ENCODE measurements around the gene ZNF182. TPM values are rescaled to one million over a fixed set of nuclear protein-coding genes. Genes with fewer than 3 reads are reported as not detected.
A peak's percentile ranks its signal among the peaks of the same experiment; 100 is the strongest.
"Not testable (repeated sequence)": the region's sequence is repeated elsewhere in the genome, so short reads cannot be mapped to it uniquely, and the experiment has no call there.

ZNF182 gene
- polyA plus RNA-seq (2013, experiment 1 of 2) = 6.7 TPM
- 7.3 TPM for polyA plus RNA-seq (2013, experiment 2 of 2)

DNA sequence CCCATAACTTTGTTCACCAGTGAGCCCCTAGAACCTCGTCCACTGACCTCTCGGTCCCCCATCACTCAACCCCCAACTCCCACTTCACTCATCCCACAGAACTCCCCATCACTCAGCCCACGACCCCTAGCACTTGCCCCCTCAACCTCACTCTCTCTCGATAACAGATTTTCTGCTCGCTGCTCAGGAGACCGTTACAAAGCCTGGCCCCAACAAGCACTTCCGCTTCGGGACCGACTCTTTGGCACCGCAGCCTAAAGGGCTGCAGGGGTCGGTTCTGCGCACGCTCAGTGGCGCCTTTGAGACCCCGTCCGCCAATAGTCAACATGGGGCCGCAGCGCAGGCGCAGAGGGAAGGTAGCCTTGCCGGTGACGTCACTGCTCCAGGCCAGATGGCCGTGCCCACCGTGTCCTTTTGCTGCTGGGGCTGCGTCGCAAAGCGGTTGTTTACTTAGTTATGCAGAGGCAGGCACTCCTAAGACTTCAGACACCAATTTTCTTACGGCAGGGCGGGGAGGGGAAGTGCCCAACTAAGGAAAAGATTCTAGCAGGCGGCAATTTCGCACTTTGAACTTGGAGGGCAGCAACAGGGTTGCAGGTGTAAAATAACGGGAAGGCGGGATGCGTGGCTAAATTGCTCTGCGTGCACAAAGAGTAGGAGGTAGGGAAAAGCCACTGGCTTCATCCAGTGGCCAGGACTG, at the start of gene ZNF182:
TSS of gene ZNF182 (minus strand) at position 232 of the 700 bp plus-strand sequence. CDS start 1,380 bp downstream, outside the sequence.
- Histone ChIP-seq H3K27ac (ENCODE audit: low read depth, low read length, severe bottlenecking) (peak within 1 kb of the TSS; percentile 24), H3K4me1 (ENCODE audit: control insufficient read depth, insufficient read depth, low read length, poor library complexity, severe bottlenecking) (no peaks in the 10 kb centered on the region), H3K4me3 (ENCODE audit: extremely low read depth, insufficient read depth, low read length, poor library complexity, severe bottlenecking) (peak within 1 kb of the TSS; percentile 58), H3K36me3 (ENCODE audit: control insufficient read depth, insufficient read depth, low read length) (peaks cover 18% of the 10 kb centered on the region), H3K9me3 (ENCODE audit: control insufficient read depth, low read length) (no peaks in the 10 kb centered on the region)
- WGBS, 2 experiments (ENCODE audit: insufficient coverage in 2 of 2) = 0% methylated on average over 5 to 21 of the region's 34 CpGs

GRCh38 chrX:48046846-48047245, 43.1 kb upstream of the ZNF182 start:
- H3K27ac ChIP-seq (ENCODE audit: low read depth, low read length, severe bottlenecking) = peak overlapping the region; percentile 83
- H3K4me1 ChIP-seq (ENCODE audit: control insufficient read depth, insufficient read depth, low read length, poor library complexity, severe bottlenecking) = peaks cover 5% of the 10 kb centered on the region
- no peak overlapping the region for H3K4me3 ChIP-seq (ENCODE audit: extremely low read depth, insufficient read depth, low read length, poor library complexity, severe bottlenecking)
- no peaks in the 10 kb centered on the region for H3K9me3 ChIP-seq (ENCODE audit: control insufficient read depth, low read length)
- no peaks in the 10 kb centered on the region for H3K36me3 ChIP-seq (ENCODE audit: control insufficient read depth, insufficient read depth, low read length)
- WGBS, 2 experiments (ENCODE audit: insufficient coverage in 2 of 2) = 100% methylated on average over 1 of the region's 5 CpGs

- Histone ChIP-seq H3K9me3 (ENCODE audit: control insufficient read depth, low read length) (no peaks in the 10 kb centered on the region), H3K36me3 (ENCODE audit: control insufficient read depth, insufficient read depth, low read length) (no peaks in the 10 kb centered on the region), H3K27ac (ENCODE audit: low read depth, low read length, severe bottlenecking) (peak overlapping the region; percentile 83), H3K4me3 (ENCODE audit: extremely low read depth, insufficient read depth, low read length, poor library complexity, severe bottlenecking) (no peak overlapping the region), H3K4me1 (ENCODE audit: control insufficient read depth, insufficient read depth, low read length, poor library complexity, severe bottlenecking) (peaks cover 5% of the 10 kb centered on the region)
- 90% methylated on average over 3 of the region's 8 CpGs; no CpG with 5 or more reads in 1 of the 2 experiments for WGBS, 2 experiments (ENCODE audit: insufficient coverage in 2 of 2)
Measured at GRCh38 chrX:48045410-48046311, 41.9 kb upstream of the ZNF182 start.

DNA sequence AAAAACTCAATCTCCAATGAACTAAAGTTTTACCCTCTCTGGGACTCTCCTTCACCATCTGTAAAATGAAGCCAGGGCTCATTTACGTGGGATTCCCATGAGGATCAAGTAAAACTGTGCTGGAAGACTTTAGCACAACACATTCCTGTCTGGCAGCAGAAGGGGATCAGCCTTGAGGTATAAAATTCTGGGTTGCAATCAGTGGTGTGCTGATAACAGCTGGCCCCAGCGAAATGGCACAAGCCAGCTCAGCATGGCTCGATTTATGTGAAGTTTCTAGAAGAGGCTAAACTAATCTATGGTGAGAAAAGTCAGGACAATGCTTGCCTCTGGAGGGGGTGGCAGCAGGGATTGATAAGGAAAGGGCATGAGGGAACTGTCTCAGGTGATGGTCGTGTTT, 39.3 kb upstream of the ZNF182 start:
- Histone ChIP-seq H3K27ac (ENCODE audit: low read depth, low read length, severe bottlenecking) (no peak overlapping the region), H3K36me3 (ENCODE audit: control insufficient read depth, insufficient read depth, low read length) (no peaks in the 10 kb centered on the region), H3K9me3 (ENCODE audit: control insufficient read depth, low read length) (no peaks in the 10 kb centered on the region), H3K4me3 (ENCODE audit: extremely low read depth, insufficient read depth, low read length, poor library complexity, severe bottlenecking) (no peak overlapping the region), H3K4me1 (ENCODE audit: control insufficient read depth, insufficient read depth, low read length, poor library complexity, severe bottlenecking) (peaks cover 5% of the 10 kb centered on the region)
- 76 to 100% methylated on average over 2 to 3 of the region's 4 CpGs for WGBS, 2 experiments (ENCODE audit: insufficient coverage in 2 of 2)

DNA sequence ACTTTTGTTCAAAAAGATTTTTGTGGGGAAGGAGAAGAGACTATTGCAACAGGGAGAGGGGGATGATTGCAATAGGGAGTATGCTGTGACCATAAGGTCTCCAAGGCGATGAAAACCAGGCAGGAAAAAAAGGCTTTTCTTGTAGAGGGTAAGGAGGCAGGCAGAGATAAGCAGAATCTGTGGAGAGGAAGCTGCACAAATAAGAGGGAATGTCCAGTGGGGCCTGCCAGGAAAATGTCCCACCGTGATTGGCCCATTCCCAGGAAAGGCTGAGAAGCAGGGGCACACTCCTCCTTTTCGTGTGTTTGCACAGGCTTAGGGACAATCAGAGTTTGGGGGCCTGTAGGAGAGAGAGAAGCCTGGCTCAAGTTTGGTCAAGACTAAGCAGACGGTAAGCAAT, 32.1 kb upstream of the ZNF182 start:
- H3K4me3 ChIP-seq (ENCODE audit: extremely low read depth, insufficient read depth, low read length, poor library complexity, severe bottlenecking) = no peak overlapping the region
- H3K4me1 ChIP-seq (ENCODE audit: control insufficient read depth, insufficient read depth, low read length, poor library complexity, severe bottlenecking) = no peaks in the 10 kb centered on the region
- peak overlapping the region; percentile 57 for H3K27ac ChIP-seq (ENCODE audit: low read depth, low read length, severe bottlenecking)
- 85% methylated on average over 3 of the region's 4 CpGs; no CpG with 5 or more reads in 1 of the 2 experiments for WGBS, 2 experiments (ENCODE audit: insufficient coverage in 2 of 2)
- no peaks in the 10 kb centered on the region for H3K9me3 ChIP-seq (ENCODE audit: control insufficient read depth, low read length)
- no peaks in the 10 kb centered on the region for H3K36me3 ChIP-seq (ENCODE audit: control insufficient read depth, insufficient read depth, low read length)

DNA sequence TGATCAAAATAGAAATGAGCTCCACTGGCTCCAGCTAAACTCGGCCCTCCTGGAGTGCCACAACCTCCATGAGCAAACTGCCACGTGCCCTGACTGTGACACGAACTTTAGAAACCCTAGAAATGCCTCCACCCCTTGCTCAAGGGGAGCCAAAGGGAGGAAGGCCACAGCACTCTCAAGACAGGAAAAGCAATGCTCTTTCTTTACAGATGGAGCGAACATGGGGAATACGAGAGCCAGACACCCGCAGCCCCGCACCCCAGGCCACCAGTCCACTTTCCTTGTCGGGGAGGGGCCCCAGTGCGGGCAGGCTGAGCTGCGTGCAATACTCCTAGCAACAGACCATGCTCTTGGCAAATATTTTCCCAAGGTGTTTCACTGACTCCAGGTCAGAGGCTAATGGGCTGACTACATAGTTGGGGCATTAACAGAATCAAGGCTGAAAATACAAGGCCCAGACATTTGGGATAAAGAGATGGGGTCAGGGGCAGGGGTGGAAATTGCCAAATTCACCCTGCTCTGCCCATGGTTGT, 26.9 kb upstream of the ZNF182 start:
- not testable (repeated sequence) for H3K36me3 ChIP-seq (ENCODE audit: control insufficient read depth, insufficient read depth, low read length); H3K27ac ChIP-seq (ENCODE audit: low read depth, low read length, severe bottlenecking); H3K4me1 ChIP-seq (ENCODE audit: control insufficient read depth, insufficient read depth, low read length, poor library complexity, severe bottlenecking); H3K9me3 ChIP-seq (ENCODE audit: control insufficient read depth, low read length); H3K4me3 ChIP-seq (ENCODE audit: extremely low read depth, insufficient read depth, low read length, poor library complexity, severe bottlenecking)
- WGBS, 2 experiments (ENCODE audit: insufficient coverage in 2 of 2) = 75% methylated on average over 3 of the region's 10 CpGs; no CpG with 5 or more reads in 1 of the 2 experiments

DNA sequence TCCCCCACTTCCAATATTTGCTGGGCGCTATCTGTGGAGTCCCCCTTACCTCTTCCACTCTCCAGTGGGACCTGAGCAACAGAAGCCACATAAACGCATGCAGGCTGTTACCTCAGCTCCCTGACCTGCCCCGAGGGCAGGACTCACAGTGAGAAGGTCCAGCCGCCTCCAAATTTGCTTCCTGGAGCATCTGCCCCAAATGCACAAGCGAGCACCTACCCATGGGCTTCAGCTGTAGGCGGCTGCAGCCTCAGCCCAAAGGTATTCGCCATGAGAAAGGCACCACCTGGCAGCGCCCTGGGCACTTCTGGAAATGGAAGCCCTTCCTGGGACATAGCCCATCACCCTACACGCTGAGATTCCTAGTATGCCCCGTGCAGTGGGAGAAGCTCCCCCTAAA, 26.4 kb upstream of the ZNF182 start:
- 95% methylated on average over 7 of the region's 10 CpGs; no CpG with 5 or more reads in 1 of the 2 experiments for WGBS, 2 experiments (ENCODE audit: insufficient coverage in 2 of 2)
- Histone ChIP-seq H3K4me1 (ENCODE audit: control insufficient read depth, insufficient read depth, low read length, poor library complexity, severe bottlenecking) (no peaks in the 10 kb centered on the region), H3K27ac (ENCODE audit: low read depth, low read length, severe bottlenecking) (no peak overlapping the region), H3K4me3 (ENCODE audit: extremely low read depth, insufficient read depth, low read length, poor library complexity, severe bottlenecking) (no peak overlapping the region), H3K9me3 (ENCODE audit: control insufficient read depth, low read length) (no peaks in the 10 kb centered on the region), H3K36me3 (ENCODE audit: control insufficient read depth, insufficient read depth, low read length) (no peaks in the 10 kb centered on the region)

GRCh38 chrX:48028091-48028490, 24.3 kb upstream of the ZNF182 start:
- WGBS, 2 experiments (ENCODE audit: insufficient coverage in 2 of 2) = 82 to 100% methylated on average over 2 to 4 of the region's 8 CpGs
- Histone ChIP-seq H3K4me1 (ENCODE audit: control insufficient read depth, insufficient read depth, low read length, poor library complexity, severe bottlenecking) (no peaks in the 10 kb centered on the region), H3K36me3 (ENCODE audit: control insufficient read depth, insufficient read depth, low read length) (no peaks in the 10 kb centered on the region), H3K4me3 (ENCODE audit: extremely low read depth, insufficient read depth, low read length, poor library complexity, severe bottlenecking) (no peak overlapping the region), H3K9me3 (ENCODE audit: control insufficient read depth, low read length) (no peaks in the 10 kb centered on the region), H3K27ac (ENCODE audit: low read depth, low read length, severe bottlenecking) (no peak overlapping the region)

DNA sequence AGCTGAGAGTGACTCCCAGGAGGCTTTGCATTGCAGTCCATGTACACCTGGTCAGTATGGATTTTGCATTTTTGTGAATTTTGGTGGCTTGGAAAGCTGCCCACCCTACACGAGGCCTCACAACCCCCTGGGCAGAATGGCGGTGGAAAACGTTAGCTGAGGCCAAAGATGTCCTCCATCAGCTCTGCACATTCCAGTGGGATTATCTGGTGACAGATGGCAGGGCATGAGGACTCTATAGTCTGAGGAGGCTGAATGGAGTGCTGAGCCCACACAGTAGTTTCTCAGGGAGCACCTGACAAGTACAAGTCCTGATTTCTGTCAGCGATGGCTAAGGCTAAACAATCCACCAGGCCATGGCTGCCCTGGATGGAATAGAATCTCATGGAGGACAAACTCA, 23.8 kb upstream of the ZNF182 start:
- WGBS, 2 experiments (ENCODE audit: insufficient coverage in 2 of 2) = 95% methylated on average over 3 of the region's 4 CpGs; no CpG with 5 or more reads in 1 of the 2 experiments
- not testable (repeated sequence) for H3K4me1 ChIP-seq (ENCODE audit: control insufficient read depth, insufficient read depth, low read length, poor library complexity, severe bottlenecking); H3K36me3 ChIP-seq (ENCODE audit: control insufficient read depth, insufficient read depth, low read length); H3K27ac ChIP-seq (ENCODE audit: low read depth, low read length, severe bottlenecking); H3K9me3 ChIP-seq (ENCODE audit: control insufficient read depth, low read length); H3K4me3 ChIP-seq (ENCODE audit: extremely low read depth, insufficient read depth, low read length, poor library complexity, severe bottlenecking)

- Histone ChIP-seq H3K9me3 (ENCODE audit: control insufficient read depth, low read length) (peaks cover 5% of the 10 kb centered on the region), H3K27ac (ENCODE audit: low read depth, low read length, severe bottlenecking) (no peak overlapping the region), H3K4me1 (ENCODE audit: control insufficient read depth, insufficient read depth, low read length, poor library complexity, severe bottlenecking) (no peaks in the 10 kb centered on the region), H3K36me3 (ENCODE audit: control insufficient read depth, insufficient read depth, low read length) (no peaks in the 10 kb centered on the region), H3K4me3 (ENCODE audit: extremely low read depth, insufficient read depth, low read length, poor library complexity, severe bottlenecking) (no peak overlapping the region)
- WGBS, 2 experiments (ENCODE audit: insufficient coverage in 2 of 2) = 0% methylated on average over 1 of the region's 7 CpGs; no CpG with 5 or more reads in 1 of the 2 experiments
Measured at GRCh38 chrX:48025561-48025960, 21.8 kb upstream of the ZNF182 start.

All from mesodermal cell (in vitro differentiated cells).